WTC11 (cell line): Measurements from ENCODE around the gene CYLD.

Source experiments
- CBFB ChIP-seq: sonication (generic); formaldehyde crosslinking; IDR thresholded peaks from 2 replicates; pipeline ENCODE4 v1.8.1; 2022; ENCODE audit warnings: mild to moderate bottlenecking, low read depth, missing genetic modification reagents
- TF ChIP-seq, protein P1 (sequence below): fragments of 200-600 bp; IDR thresholded peaks from 2 replicates; pipeline ENCODE4 v1.8.0; 2022; ENCODE audit warnings: antibody characterized with exemption
- TF ChIP-seq, protein P2 (sequence below): sonication (generic); formaldehyde crosslinking; IDR thresholded peaks from 2 replicates; pipeline ENCODE4 v1.8.0; 2022; ENCODE audit warnings: mild to moderate bottlenecking, missing genetic modification reagents
- TF ChIP-seq, protein P3 (sequence below): sonication (generic); formaldehyde crosslinking; IDR thresholded peaks from 2 replicates; pipeline ENCODE4 v1.8.1; 2023; ENCODE audit warnings: mild to moderate bottlenecking, missing genetic modification reagents
- TF ChIP-seq, protein P4 (sequence below): sonication (generic); formaldehyde crosslinking; IDR thresholded peaks from 2 replicates; pipeline ENCODE4 v1.8.0; 2023; ENCODE audit warnings: missing genetic modification reagents

DNA sequence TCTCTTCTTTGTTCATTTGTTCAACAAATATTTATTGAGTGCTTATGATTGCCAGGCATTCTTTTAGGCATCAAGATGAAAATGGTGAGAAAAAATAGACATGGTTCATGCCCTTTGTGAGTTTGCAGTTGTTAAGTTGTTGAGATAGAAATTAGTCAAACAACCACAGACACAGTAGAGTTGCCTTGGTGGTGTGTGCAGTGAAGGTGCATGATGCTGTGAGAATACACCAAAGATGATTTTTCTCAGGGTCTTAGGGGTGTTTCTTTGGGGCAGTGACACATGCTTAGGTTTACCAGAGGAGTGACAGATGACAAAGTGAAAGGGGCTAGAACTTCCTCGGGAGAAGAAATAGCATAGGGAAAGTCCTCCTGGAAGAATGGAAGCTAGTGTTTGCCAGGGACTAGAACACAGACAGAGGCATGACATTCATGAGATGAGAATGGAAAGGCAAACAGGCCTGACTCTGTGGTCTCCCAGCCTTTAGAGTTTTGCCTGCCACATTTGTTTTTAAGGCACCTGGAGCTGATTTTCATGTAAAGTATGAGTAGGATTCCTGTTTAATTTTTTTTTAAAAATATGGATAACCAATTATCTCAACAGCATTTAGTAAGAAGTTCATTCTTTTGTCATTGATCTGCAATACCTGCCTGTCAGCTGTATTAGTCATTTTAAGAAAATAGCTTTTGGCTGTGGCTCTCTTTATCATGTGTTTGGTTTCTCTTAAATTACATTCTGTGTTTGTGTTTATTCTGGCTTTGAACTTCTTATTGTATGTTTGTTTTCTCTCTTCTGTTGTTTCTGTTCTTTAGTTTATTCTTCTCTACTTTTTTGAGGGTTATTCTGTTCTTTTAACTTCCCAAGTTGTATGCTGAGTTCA lies 36.6 kb downstream of the CYLD start:
- TF ChIP-seq, protein P1, sequence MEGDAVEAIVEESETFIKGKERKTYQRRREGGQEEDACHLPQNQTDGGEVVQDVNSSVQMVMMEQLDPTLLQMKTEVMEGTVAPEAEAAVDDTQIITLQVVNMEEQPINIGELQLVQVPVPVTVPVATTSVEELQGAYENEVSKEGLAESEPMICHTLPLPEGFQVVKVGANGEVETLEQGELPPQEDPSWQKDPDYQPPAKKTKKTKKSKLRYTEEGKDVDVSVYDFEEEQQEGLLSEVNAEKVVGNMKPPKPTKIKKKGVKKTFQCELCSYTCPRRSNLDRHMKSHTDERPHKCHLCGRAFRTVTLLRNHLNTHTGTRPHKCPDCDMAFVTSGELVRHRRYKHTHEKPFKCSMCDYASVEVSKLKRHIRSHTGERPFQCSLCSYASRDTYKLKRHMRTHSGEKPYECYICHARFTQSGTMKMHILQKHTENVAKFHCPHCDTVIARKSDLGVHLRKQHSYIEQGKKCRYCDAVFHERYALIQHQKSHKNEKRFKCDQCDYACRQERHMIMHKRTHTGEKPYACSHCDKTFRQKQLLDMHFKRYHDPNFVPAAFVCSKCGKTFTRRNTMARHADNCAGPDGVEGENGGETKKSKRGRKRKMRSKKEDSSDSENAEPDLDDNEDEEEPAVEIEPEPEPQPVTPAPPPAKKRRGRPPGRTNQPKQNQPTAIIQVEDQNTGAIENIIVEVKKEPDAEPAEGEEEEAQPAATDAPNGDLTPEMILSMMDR: no peak
- TF ChIP-seq, protein P2, sequence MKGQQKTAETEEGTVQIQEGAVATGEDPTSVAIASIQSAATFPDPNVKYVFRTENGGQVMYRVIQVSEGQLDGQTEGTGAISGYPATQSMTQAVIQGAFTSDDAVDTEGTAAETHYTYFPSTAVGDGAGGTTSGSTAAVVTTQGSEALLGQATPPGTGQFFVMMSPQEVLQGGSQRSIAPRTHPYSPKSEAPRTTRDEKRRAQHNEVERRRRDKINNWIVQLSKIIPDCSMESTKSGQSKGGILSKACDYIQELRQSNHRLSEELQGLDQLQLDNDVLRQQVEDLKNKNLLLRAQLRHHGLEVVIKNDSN (CRISPR knock-in tag): no peak
- TF ChIP-seq CBFB: no peak
- TF ChIP-seq, protein P3, sequence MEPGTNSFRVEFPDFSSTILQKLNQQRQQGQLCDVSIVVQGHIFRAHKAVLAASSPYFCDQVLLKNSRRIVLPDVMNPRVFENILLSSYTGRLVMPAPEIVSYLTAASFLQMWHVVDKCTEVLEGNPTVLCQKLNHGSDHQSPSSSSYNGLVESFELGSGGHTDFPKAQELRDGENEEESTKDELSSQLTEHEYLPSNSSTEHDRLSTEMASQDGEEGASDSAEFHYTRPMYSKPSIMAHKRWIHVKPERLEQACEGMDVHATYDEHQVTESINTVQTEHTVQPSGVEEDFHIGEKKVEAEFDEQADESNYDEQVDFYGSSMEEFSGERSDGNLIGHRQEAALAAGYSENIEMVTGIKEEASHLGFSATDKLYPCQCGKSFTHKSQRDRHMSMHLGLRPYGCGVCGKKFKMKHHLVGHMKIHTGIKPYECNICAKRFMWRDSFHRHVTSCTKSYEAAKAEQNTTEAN (CRISPR knock-in tag): no peak
- TF ChIP-seq, protein P4, sequence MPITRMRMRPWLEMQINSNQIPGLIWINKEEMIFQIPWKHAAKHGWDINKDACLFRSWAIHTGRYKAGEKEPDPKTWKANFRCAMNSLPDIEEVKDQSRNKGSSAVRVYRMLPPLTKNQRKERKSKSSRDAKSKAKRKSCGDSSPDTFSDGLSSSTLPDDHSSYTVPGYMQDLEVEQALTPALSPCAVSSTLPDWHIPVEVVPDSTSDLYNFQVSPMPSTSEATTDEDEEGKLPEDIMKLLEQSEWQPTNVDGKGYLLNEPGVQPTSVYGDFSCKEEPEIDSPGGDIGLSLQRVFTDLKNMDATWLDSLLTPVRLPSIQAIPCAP (CRISPR knock-in tag): no peak
